Fibroblast of lung (primary cell): ENCODE data around the gene INSR. TPM values are rescaled to one million over a fixed set of nuclear protein-coding genes. Genes with fewer than 3 reads are reported as not detected.
"Not testable (repeated sequence)": the region's sequence is repeated elsewhere in the genome, so short reads cannot be mapped to it uniquely, and the experiment has no call there.

ENCODE experiments used
- DNase-seq, 2 donors: peaks; one replicate each; pipeline versions ENCODE4 v3.0.0 to v3.0.0-alpha.2; 2010; ENCODE audit warnings: low read depth in 2 of 2
- H2AFZ ChIP-seq: 2 replicates; pipeline ENCODE4 v1.5.1; 2012; ENCODE audit warnings: low read length, control low read depth, inconsistent platforms
- H3K27ac ChIP-seq: 2 replicates; pipeline ENCODE4 v1.5.1; 2011; ENCODE audit warnings: low read length, control low read depth; ENCODE audit not compliant: insufficient read depth
- H3K27me3 ChIP-seq: 2 replicates; pipeline ENCODE4 v1.5.1; 2011; ENCODE audit warnings: mild to moderate bottlenecking, low read length; ENCODE audit not compliant: control insufficient read depth, insufficient read depth
- H3K36me3 ChIP-seq: 2 replicates; pipeline ENCODE4 v1.5.1; 2011; ENCODE audit warnings: low read length; ENCODE audit not compliant: control insufficient read depth, insufficient read depth
- H3K4me1 ChIP-seq: 2 replicates; pipeline ENCODE4 v1.5.1; 2011; ENCODE audit warnings: low read length; ENCODE audit not compliant: control insufficient read depth, insufficient read depth; ENCODE audit errors: extremely low read depth
- H3K4me2 ChIP-seq: 2 replicates; pipeline ENCODE4 v1.5.1; 2011; ENCODE audit warnings: low read length, control low read depth; ENCODE audit not compliant: insufficient read depth; ENCODE audit errors: extremely low read depth
- H3K4me3 ChIP-seq, 4 experiments: fragments of 200-600 bp in 1 of 4; sonication (generic) in 1 of 4; replicated peaks in 1 of 4; 2 replicates each; pipeline ENCODE4 v1.5.1; 2011 to 2016; ENCODE audit warnings: low read length in 4 of 4, low read depth in 3 of 4, mild to moderate bottlenecking in 3 of 4, control low read depth in 2 of 4, inconsistent platforms in 1 of 4, mixed read lengths in 1 of 4; ENCODE audit not compliant: insufficient read depth in 1 of 4; ENCODE audit errors: control extremely low read depth in 1 of 4
- H3K79me2 ChIP-seq: 2 replicates; pipeline ENCODE4 v1.5.1; 2012; ENCODE audit warnings: mild to moderate bottlenecking, low read length, inconsistent platforms; ENCODE audit not compliant: control insufficient read depth, insufficient read depth
- H3K9ac ChIP-seq: 2 replicates; pipeline ENCODE4 v1.5.1; 2011; ENCODE audit warnings: mild to moderate bottlenecking, low read length, control low read depth; ENCODE audit not compliant: insufficient read depth
- H3K9me3 ChIP-seq: 2 replicates; pipeline ENCODE4 v1.5.1; 2012; ENCODE audit warnings: low read depth, low read length; ENCODE audit not compliant: control insufficient read depth, insufficient read depth
- H4K20me1 ChIP-seq: 2 replicates; pipeline ENCODE4 v1.5.1; 2011; ENCODE audit warnings: low read length; ENCODE audit not compliant: control insufficient read depth, insufficient read depth; ENCODE audit errors: extremely low read depth
- CTCF ChIP-seq, 2 donors: IDR thresholded peaks in 1 of 2; conservative IDR thresholded peaks in 1 of 2; 1 replicate in 1 of 2; 2 replicates in 1 of 2; pipeline ENCODE4 v1.5.1; 2011 to 2012; ENCODE audit warnings: low read length in 2 of 2, control low read depth in 1 of 2, inconsistent platforms in 1 of 2, low read depth in 1 of 2, mild to moderate bottlenecking in 1 of 2
- EZH2 ChIP-seq: IDR thresholded peaks from 2 replicates; pipeline ENCODE4 v1.5.1; 2012; ENCODE audit warnings: low read length, control low read depth, mild to moderate bottlenecking; ENCODE audit errors: missing control alignments
- polyA plus RNA-seq, 2 donors: library from polyadenylated mRNA; depleted of rRNA in 1 of 2; stranded (reverse) in 1 of 2; unstranded in 1 of 2; fragments of >200 nt; gene quantifications; 2 replicates each; pipeline ENCODE4 v1.2.1, GENCODE V29; 2011 to 2012; ENCODE audit warnings: missing spikeins in 1 of 2
- total RNA-seq: library from RNA; depleted of rRNA; stranded (reverse); fragments of >200 nt; gene quantifications from 2 replicates; pipeline ENCODE4 v1.2.1, GENCODE V29; 2014

INSR gene
- total and polyA plus RNA-seq, 2 donors (not counting 1 experiment from before 2014, with no cell fraction given), result 3.7 to 23.9 TPM

- H2AFZ ChIP-seq, result no peak overlapping the region
- H3K4me2 ChIP-seq, result no peak overlapping the region
- H3K9me3 ChIP-seq, result no peaks in the 10 kb centered on the region
- no peaks in the 10 kb centered on the region for H3K79me2 ChIP-seq
- no peak overlapping the region for H3K4me3 ChIP-seq
- no peaks in the 10 kb centered on the region for H3K4me1 ChIP-seq
- H4K20me1 ChIP-seq, result no peaks in the 10 kb centered on the region
- TF ChIP-seq EZH2 (no peak), CTCF (conservative IDR thresholded peaks at IDR 0.05 in 1 of 2, IDR thresholded peaks at IDR 0.05 in 1 of 2; ENCODE audit: low read depth in 1 of 2, low read length in 2 of 2) (no peak)
- no peaks in the 10 kb centered on the region for H3K36me3 ChIP-seq
- no peak for DNase-seq
- H3K27me3 ChIP-seq, result no peaks in the 10 kb centered on the region
- no peak overlapping the region for H3K9ac ChIP-seq
- no peak overlapping the region for H3K27ac ChIP-seq
These were observed 144.1 kb downstream of the INSR start for GRCh38 chr19:7149956-7150705.

GRCh38 chr19:7147119-7147675 lies 147.0 kb downstream of the INSR start:
- not testable (repeated sequence) for H3K79me2 ChIP-seq, H2AFZ ChIP-seq, DNase-seq, H3K9me3 ChIP-seq, H3K27ac ChIP-seq, H3K4me3 ChIP-seq, H3K4me1 ChIP-seq, H4K20me1 ChIP-seq, H3K9ac ChIP-seq, H3K27me3 ChIP-seq, H3K4me2 ChIP-seq, H3K36me3 ChIP-seq

- H3K9ac ChIP-seq, H3K4me3 ChIP-seq, DNase-seq, H4K20me1 ChIP-seq, H3K36me3 ChIP-seq, H3K27ac ChIP-seq, H3K4me2 ChIP-seq, H3K4me1 ChIP-seq, H2AFZ ChIP-seq, H3K9me3 ChIP-seq, H3K79me2 ChIP-seq, H3K27me3 ChIP-seq: not testable (repeated sequence)
These were observed 148.1 kb downstream of the INSR start for GRCh38 chr19:7146086-7146485.

GRCh38 chr19:7145494-7145893 lies 148.7 kb downstream of the INSR start:
- DNase-seq, result no peak
- Histone ChIP-seq H3K27me3 (no peaks in the 10 kb centered on the region), H3K4me2 (no peak overlapping the region), H4K20me1 (no peaks in the 10 kb centered on the region), H3K4me3 (no peak overlapping the region), H3K36me3 (no peaks in the 10 kb centered on the region), H3K79me2 (no peaks in the 10 kb centered on the region), H3K9me3 (no peaks in the 10 kb centered on the region), H3K9ac (no peak overlapping the region), H3K27ac (no peak overlapping the region), H3K4me1 (no peaks in the 10 kb centered on the region), H2AFZ (no peak overlapping the region)
- TF ChIP-seq EZH2 (no peak), CTCF (conservative IDR thresholded peaks at IDR 0.05 in 1 of 2, IDR thresholded peaks at IDR 0.05 in 1 of 2; ENCODE audit: low read depth in 1 of 2, low read length in 2 of 2) (no peak)
